Fibroblast of pulmonary artery (primary cell): ENCODE data around the gene TLCD3A.

ENCODE experiments used
- DNase-seq: peaks from one replicate; pipeline ENCODE4 v3.0.0-alpha.2; 2010; ENCODE audit warnings: low read depth
- H3K4me3 ChIP-seq: replicated peaks from 2 replicates; pipeline ENCODE4 v1.5.1; 2011; ENCODE audit warnings: low read depth, mild to moderate bottlenecking, control low read depth, low read length, moderate library complexity
- TF ChIP-seq, protein P1 (sequence below): IDR thresholded peaks from 2 replicates; pipeline ENCODE4 v1.5.1; 2011; ENCODE audit warnings: mild to moderate bottlenecking, control low read depth, low read length, inconsistent platforms; ENCODE audit errors: missing control alignments

The TLCD3A gene

DNA sequence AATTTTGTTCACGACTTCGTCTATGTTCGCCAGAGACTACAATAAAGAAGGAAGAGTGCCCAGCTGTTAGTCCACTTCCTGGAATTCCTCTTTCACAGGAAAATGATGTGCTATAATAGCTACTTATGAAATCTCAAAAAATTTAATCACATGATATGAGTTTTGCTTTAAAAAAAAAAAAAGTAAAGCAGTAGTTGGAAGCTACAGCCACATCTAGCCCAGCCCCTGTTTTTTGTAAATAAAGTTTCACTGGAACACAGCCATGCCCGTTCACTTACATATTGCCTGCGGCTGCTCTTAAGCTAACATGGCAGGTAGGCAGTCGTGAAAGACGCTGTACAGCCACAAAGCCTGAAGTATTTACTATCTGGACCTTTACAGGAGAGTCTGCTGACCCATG is 33.1 kb upstream of the TLCD3A start:
- H3K4me3 ChIP-seq: no peak overlapping the region
- TF ChIP-seq, protein P1, sequence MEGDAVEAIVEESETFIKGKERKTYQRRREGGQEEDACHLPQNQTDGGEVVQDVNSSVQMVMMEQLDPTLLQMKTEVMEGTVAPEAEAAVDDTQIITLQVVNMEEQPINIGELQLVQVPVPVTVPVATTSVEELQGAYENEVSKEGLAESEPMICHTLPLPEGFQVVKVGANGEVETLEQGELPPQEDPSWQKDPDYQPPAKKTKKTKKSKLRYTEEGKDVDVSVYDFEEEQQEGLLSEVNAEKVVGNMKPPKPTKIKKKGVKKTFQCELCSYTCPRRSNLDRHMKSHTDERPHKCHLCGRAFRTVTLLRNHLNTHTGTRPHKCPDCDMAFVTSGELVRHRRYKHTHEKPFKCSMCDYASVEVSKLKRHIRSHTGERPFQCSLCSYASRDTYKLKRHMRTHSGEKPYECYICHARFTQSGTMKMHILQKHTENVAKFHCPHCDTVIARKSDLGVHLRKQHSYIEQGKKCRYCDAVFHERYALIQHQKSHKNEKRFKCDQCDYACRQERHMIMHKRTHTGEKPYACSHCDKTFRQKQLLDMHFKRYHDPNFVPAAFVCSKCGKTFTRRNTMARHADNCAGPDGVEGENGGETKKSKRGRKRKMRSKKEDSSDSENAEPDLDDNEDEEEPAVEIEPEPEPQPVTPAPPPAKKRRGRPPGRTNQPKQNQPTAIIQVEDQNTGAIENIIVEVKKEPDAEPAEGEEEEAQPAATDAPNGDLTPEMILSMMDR: no peak
- peak; percentile 15 for DNase-seq

DNA sequence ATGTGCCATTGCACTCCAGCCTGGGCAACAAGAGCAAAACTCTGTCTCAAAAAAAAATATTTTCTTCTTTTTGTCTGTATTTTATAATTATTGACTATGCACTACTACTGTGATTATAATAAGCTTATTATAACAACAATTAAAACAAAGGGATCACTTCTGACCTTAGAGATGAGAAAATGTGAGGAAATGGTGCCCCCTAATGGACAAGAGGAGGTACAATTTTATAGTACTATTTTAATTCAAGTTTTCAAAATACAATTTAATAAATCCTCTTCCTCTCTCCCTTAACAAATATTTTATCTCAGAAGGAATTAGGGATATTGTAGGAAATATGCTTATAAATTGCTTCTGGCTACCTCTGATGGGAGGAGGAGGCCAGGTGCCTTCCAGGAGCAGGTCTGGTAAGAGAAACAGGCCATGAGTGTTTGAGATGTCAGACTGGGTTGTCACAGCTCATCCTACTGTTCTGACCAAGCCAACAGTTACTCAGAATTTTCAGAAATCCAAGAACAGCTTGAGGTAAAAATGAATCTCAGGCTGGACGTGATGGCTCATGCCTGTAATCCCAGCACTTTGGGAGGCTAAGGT is 31.8 kb upstream of the TLCD3A start:
- TF ChIP-seq, protein P1: peak; percentile 50
- H3K4me3 ChIP-seq: no peak overlapping the region
- peak; percentile 63 for DNase-seq

DNA sequence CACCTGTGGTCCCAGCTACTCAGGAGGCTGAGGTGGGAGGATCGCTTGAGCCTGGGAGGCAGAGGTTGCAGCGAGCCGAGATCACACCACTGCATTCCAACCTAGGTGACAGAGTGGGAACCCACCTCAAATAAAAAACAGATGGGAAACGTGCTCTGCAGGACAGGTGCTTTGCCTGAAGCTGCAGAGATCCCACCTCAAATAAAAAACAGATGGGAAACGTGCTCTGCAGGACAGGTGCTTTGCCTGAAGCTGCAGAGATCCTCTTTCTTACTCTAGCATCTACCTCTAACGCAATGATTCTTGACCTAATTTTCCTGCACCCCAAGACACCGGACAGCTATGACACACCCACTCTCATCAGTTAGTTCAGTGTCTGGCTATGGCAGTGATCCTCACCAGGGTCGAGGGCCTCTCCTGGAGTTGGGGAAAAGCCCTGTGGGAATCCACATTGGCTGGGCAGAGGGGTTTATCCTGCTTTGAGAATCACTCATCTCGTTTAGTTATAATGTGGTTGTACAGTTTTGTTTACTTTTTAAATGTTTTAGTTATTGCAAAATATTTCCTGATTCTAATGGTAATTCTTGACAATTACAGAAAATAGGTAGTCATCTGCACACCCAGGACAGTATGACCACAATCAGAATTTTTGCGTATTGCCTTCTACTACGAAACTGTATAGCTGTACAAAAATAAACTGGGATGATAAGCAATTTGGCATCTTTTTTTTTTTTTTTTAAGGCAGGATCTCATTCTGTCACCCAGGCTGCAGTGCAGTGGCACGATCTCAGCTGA is 29.1 kb upstream of the TLCD3A start:
- TF ChIP-seq, protein P1: no peak
- no peak overlapping the region for H3K4me3 ChIP-seq
- DNase-seq: no peak

GRCh38 chr17:704111-704864 is 28.1 kb upstream of the TLCD3A start:
- TF ChIP-seq, protein P1: no peak
- no peak overlapping the region for H3K4me3 ChIP-seq
- DNase-seq: no peak

DNA sequence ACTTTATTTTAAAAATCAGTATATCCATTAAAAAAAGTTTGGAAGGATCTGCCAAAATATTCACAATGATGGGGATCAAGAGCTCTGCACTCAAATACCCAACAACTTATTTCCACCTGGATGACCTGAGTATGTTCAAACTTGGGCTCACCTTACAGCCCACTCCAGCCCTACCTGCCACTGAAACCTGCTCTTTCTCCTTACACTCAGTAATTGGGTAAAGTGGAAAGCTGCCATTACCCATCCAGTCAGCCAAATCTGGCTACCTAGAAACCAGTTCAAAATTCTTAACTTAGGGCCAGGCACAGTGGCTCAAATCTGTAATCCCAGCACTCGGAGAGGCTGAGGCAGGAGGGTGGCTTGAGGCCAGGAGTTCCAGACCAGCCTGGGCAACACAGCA is 27.4 kb upstream of the TLCD3A start:
- TF ChIP-seq, protein P1: no peak
- no peak for DNase-seq
- no peak overlapping the region for H3K4me3 ChIP-seq

DNA sequence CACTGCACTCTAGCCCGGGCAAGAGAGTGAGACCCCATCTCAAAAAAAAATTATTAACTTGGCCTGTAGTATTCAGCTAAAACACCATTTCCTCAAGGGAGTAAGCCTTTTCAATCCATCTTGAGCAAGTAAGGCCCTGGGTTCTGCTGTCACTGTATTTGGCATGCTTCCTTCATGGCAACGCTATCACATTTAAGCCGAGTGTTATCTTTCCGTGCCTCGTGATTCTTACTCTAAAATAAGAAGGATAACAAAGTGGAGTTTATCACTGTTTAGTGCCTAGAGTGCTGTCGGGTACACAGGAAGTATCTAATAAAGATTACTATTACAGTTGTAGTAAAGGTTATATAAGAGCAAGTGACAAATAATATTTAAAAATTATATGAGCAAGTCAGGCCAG is 26.5 kb upstream of the TLCD3A start:
- DNase-seq: peak; percentile 34
- TF ChIP-seq, protein P1: no peak
- H3K4me3 ChIP-seq: no peak overlapping the region
